PFSK-1 (cell line): Measurements from ENCODE around the gene TMOD4.

Source experiments
- FOXP2 ChIP-seq: optimal IDR thresholded peaks from 2 replicates; pipeline ENCODE3; 2011; ENCODE audit warnings: borderline replicate concordance, control low read depth, inconsistent platforms; ENCODE audit not compliant: insufficient read depth; ENCODE audit errors: extremely low read length, extremely low read depth
- POLR2AphosphoS5 ChIP-seq: IDR thresholded peaks from 2 replicates; pipeline ENCODE4 v1.6.1; 2012; ENCODE audit warnings: low read depth, mild to moderate bottlenecking, control low read depth, low read length, moderate library complexity
- REST ChIP-seq, 2 experiments: IDR thresholded peaks; 2 replicates each; pipeline versions ENCODE4 v1.6.1 to v1.8.0; 2011 to 2012; ENCODE audit warnings: low read depth in 2 of 2, low read length in 2 of 2, control low read depth in 1 of 2, inconsistent platforms in 1 of 2, mild to moderate bottlenecking in 1 of 2, moderate library complexity in 1 of 2; ENCODE audit not compliant: insufficient read depth in 1 of 2
- SIN3A ChIP-seq: IDR thresholded peaks from 2 replicates; pipeline ENCODE4 v1.6.1; 2012; ENCODE audit warnings: mild to moderate bottlenecking, low read length, moderate library complexity, borderline replicate concordance; ENCODE audit not compliant: insufficient read depth
- TAF1 ChIP-seq: IDR thresholded peaks from 2 replicates; pipeline ENCODE4 v1.6.1; 2012; ENCODE audit warnings: low read length, control low read depth, borderline replicate concordance; ENCODE audit not compliant: insufficient read depth

TMOD4 gene

DNA sequence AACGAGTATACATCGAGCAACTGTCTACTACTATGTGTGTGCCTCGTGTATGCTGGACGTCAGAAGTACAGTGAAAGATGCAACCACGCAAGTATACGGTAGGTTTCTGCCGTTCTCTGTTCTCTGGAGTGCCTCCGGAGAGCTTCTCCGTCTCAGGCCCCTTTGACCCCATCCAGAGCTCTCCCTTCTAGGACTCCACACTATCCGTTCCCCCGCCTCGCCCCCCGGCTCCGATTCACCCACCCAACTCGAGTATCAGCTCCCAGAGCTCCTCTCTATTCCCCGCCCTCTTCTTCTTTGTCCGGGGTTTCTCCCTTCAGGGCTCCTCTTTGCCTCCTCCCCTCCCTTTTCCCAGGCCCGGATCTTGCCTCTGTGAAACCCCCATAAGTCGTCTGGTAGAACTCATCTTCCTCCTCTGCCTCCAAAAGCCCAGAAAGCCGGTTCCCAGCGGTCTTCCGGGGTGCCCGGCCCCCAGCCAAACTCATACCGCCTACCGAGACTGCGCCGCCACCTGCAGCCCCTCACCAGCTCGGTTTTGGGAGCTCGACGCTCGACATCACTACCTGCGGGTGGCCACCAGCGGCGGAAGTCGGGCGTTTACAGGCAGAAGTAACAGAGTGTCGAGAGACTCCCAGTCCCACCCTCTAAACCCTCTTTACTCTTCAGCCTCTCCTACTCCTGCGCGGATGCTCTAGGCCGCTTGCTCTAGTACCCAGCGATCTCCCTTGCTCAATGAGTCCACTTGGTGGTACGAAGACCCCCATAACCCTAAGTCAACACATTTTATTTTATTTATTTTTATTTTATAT is 14.1 kb upstream of the TMOD4 start, which contains the start of gene VPS72:
TSS of gene VPS72 (minus strand) at position 561 of the 809 bp plus-strand sequence. CDS start at position 485, 76 bp downstream.
- TF ChIP-seq TAF1 (peak; percentile 98), SIN3A (peak; percentile 89; the same call in 1 of the 2 replicates), POLR2AphosphoS5 (peak; percentile 97), REST (IDR thresholded peaks at IDR 0.05; ENCODE audit: insufficient read depth in 1 of 2, low read depth in 2 of 2, low read length in 2 of 2) (peak; percentile 41 to 47; a peak in 2 of 4 replicates), FOXP2 (peak; percentile 51)

- TF ChIP-seq TAF1 (no peak), SIN3A (no peak), REST (IDR thresholded peaks at IDR 0.05; ENCODE audit: insufficient read depth in 1 of 2, low read depth in 2 of 2, low read length in 2 of 2) (no peak), POLR2AphosphoS5 (no peak), FOXP2 (no peak)
Measured at GRCh38 chr1:151187205-151187604, 11.4 kb upstream of the TMOD4 start.

DNA sequence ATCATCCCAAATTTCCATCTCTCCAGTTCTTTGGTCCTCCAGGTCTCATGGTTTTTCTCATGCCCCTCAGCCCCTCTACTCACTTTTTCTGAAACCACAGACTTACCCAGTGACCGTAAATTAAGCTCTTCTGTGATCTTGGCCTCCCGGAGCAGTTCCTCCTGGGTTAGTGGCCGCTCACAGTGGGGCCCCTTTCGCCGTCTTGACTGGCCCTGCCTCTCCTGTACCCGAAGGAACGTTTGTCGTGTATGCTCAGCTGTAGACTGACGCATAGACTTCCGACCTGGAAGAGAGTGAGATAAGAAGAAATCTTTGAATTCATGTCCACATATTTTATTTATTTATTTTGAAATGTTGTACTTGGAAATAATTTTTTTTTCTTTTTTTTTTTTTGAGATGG is 8.4 kb upstream of the TMOD4 start:
- TF ChIP-seq SIN3A, result no peak
- no peak for TF ChIP-seq POLR2AphosphoS5

DNA sequence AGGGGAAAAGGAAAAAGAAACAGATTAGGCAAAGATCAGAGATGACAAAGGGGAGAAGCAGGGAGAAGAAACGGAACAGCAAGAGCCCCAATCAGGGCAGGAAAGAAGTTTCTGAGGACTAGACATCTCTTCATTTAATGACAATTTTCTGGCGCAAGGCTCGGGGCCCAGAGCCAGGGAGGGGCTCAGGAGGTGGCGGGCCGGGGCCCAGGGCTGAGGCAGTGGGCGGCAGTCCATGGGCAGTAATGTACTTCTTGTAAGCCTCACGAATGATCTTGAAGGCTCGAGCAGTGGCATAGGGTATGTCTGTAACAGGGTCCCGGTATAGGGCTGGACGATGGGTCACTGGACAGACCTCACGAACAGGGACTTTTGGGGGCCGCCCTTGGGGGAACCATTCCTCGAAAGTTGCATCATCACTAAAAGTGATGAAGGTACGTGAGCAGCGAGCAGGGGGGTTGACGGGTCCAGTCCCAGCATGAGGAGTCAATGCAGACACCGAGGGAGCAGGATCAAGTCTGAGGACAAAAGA is 799 bp upstream of the TMOD4 start:
- no peak for TF ChIP-seq REST (IDR thresholded peaks at IDR 0.05; ENCODE audit: insufficient read depth in 1 of 2, low read depth in 2 of 2, low read length in 2 of 2)
- no peak for TF ChIP-seq FOXP2
- no peak for TF ChIP-seq SIN3A
- no peak for TF ChIP-seq TAF1
- no peak for TF ChIP-seq POLR2AphosphoS5

GRCh38 chr1:151175041-151175741 is 590 bp downstream of the TMOD4 start:
- TF ChIP-seq REST (IDR thresholded peaks at IDR 0.05; ENCODE audit: insufficient read depth in 1 of 2, low read depth in 2 of 2, low read length in 2 of 2) (no peak), TAF1 (no peak), POLR2AphosphoS5 (no peak), FOXP2 (no peak), SIN3A (no peak)
